K562 (cell line): ENCODE measurements around the gene TMEM121. TPM values are rescaled to one million over a fixed set of nuclear protein-coding genes. Genes with fewer than 3 reads are reported as not detected.

ENCODE experiments used
- CBX5 ChIP-seq: IDR thresholded peaks from 2 replicates; pipeline ENCODE4 v1.6.1; 2014; ENCODE audit warnings: low read depth, borderline replicate concordance
- FOXP1 ChIP-seq: sonication (generic); formaldehyde crosslinking; IDR thresholded peaks from 2 replicates; pipeline ENCODE4 v1.8.0; 2022; ENCODE audit warnings: mild to moderate bottlenecking, missing genetic modification reagents
- GABPA ChIP-seq: fragments of 200-800 bp; sonication (Bioruptor generic); conservative IDR thresholded peaks from 2 replicates; pipeline ENCODE4 v1.6.1; 2016; ENCODE audit warnings: low read depth, missing genetic modification characterization, missing compliant biosample characterization
- HDGF ChIP-seq: fragments of 450-650 bp; IDR thresholded peaks from 2 replicates; pipeline ENCODE4 v1.6.1; 2016
- ILK ChIP-seq: fragments of 450-650 bp; IDR thresholded peaks from 2 replicates; pipeline ENCODE4 v1.6.1; 2016; ENCODE audit warnings: missing genetic modification characterization, low read depth, mild to moderate bottlenecking, missing compliant biosample characterization, moderate library complexity, borderline replicate concordance
- KAT2B ChIP-seq: IDR thresholded peaks from one replicate; pipeline ENCODE4 v1.6.1; 2012; ENCODE audit warnings: low read depth, mild to moderate bottlenecking, control low read depth, inconsistent platforms, low read length, moderate library complexity
- MAFG ChIP-seq: fragments of 450-650 bp; conservative IDR thresholded peaks from 2 replicates; pipeline ENCODE4 v1.6.1; 2016; ENCODE audit warnings: missing genetic modification characterization, missing compliant biosample characterization
- MCM5 ChIP-seq: fragments of 450-650 bp; IDR thresholded peaks from 2 replicates; pipeline ENCODE4 v1.6.1; 2016; ENCODE audit warnings: low read depth
- MED1 ChIP-seq: sonication (generic); formaldehyde crosslinking; IDR thresholded peaks from 2 replicates; pipeline ENCODE4 v1.8.1; 2023; ENCODE audit warnings: missing genetic modification reagents, borderline replicate concordance
- NBN ChIP-seq: fragments of 450-650 bp; IDR thresholded peaks from 2 replicates; pipeline ENCODE4 v1.6.1; 2016; ENCODE audit warnings: low read depth, mild to moderate bottlenecking
- NCOR1 ChIP-seq: fragments of 450-650 bp; IDR thresholded peaks from 2 replicates; pipeline ENCODE4 v1.6.1; 2016; ENCODE audit warnings: mild to moderate bottlenecking, moderate library complexity
- PPARD ChIP-seq: fragments of 250-450 bp; sonication (Bioruptor Pico); IDR thresholded peaks from 2 replicates; pipeline ENCODE4 v1.8.0; 2022; ENCODE audit warnings: inconsistent platforms, mild to moderate bottlenecking, moderate library complexity
- TGIF2 ChIP-seq: sonication (generic); formaldehyde crosslinking; IDR thresholded peaks from 2 replicates; pipeline ENCODE4 v1.8.1; 2022; ENCODE audit warnings: mild to moderate bottlenecking, missing genetic modification reagents, moderate library complexity
- ZNF436 ChIP-seq: fragments of 250-450, 450-650 bp; sonication (Bioruptor Pico); formaldehyde crosslinking; IDR thresholded peaks from 2 replicates; pipeline ENCODE4 v1.7.0; 2020; ENCODE audit warnings: mild to moderate bottlenecking
- ZNF766 ChIP-seq: fragments of 200-800 bp; sonication (Bioruptor generic); conservative IDR thresholded peaks from 2 replicates; pipeline ENCODE4 v1.6.1; 2016; ENCODE audit warnings: missing genetic modification characterization, missing compliant biosample characterization
- polyA plus RNA-seq, 8 experiments: library from polyadenylated mRNA; depleted of rRNA in 4 of 8; stranded (reverse) in 5 of 8; unstranded in 3 of 8; fragments of >200 nt; fragmentation: Nextera tagmentation in 2 of 8; fragmentation: Illumina TruSeq in 1 of 8; extraction: Ambion mirVana in 2 of 8; extraction: Trizol in 1 of 8; gene quantifications; 2 replicates each; pipeline versions ENCODE4 v1.2.1 to v1.2.3, GENCODE V29; 2011 to 2014; ENCODE audit warnings: inconsistent platforms in 1 of 8, missing spikeins in 1 of 8
- total RNA-seq, 7 experiments: library from RNA; depleted of rRNA in 6 of 7; stranded (reverse); fragments of >200 nt in 6 of 7; fragmentation: Illumina TruSeq in 2 of 7; extraction: Trizol in 2 of 7; gene quantifications; 2 replicates each; pipeline versions ENCODE4 v1.2.1 to v1.2.3, GENCODE V29; 2011 to 2021; ENCODE audit warnings: low replicate concordance in 1 of 7
- TF ChIP-seq, protein P1 (sequence below): IDR thresholded peaks from 3 replicates; pipeline ENCODE4 v1.6.1; 2011; ENCODE audit warnings: borderline replicate concordance, mild to moderate bottlenecking, moderate library complexity; ENCODE audit not compliant: insufficient read length; ENCODE audit errors: extremely low read depth
- TF ChIP-seq, protein P2 (sequence below): fragments of 450-650 bp; formaldehyde crosslinking; IDR thresholded peaks from 2 replicates; pipeline ENCODE4 v1.4.0; 2022; ENCODE audit warnings: mild to moderate bottlenecking, moderate library complexity
- TF ChIP-seq, protein P3 (sequence below): fragments of 250-450 bp; sonication (Bioruptor Pico); IDR thresholded peaks from 2 replicates; pipeline ENCODE4 v1.9.0; 2021; ENCODE audit warnings: mild to moderate bottlenecking, inconsistent platforms
- TF ChIP-seq, protein P4 (sequence below): fragments of 150-350 bp; IDR thresholded peaks from 2 replicates; pipeline ENCODE4 v1.6.1; 2014; ENCODE audit warnings: low read depth, mild to moderate bottlenecking, low read length, borderline replicate concordance

The TMEM121 gene
- total and polyA plus RNA-seq, 9 of the 15 experiments (the other 6 are each of a cell fraction or from before 2014, with no cell fraction given) = 0.31 to 0.36 TPM; not detected in 7

DNA sequence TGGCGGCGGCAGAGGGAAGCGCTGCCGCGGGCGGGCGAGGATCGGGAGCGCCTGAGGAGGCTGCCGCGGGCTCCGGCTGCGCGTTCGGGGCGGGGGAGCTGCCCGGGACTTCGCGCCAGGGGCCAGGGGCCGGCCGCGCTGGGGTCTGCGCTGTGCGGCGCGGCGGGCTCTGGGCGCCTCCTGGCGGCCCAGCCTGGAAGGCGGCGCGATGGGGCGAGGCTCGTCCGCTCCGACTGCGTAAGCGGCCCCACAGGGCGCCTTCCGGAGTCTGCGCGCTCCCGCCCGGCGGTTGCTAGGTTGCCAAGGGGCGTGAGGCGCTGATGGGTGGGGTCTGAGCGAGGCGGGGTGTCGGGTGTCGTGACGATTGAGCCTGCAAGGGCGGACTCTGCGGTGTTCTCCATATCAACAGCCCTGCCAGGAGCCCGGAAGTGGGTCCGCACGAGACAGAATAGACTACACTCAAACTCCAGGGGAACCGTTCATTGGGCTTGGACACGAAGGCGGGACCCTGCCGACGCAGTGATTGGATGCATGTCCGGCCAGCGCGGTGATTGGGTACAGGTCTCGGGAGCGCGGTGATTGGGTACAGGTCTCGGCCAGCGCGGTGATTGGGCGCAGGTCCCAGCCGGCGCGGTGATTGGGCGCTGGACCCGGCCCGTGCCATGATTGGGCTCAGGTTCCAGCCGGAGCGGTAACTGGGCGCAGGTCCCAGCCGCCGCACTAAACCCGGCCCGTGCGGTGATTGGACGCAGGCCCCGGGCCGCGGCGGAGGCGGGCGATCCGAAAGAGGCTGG, 35.6 kb upstream of the TMEM121 start, which contains the start of gene TEDC1 (continued):
- peak; percentile 98 for TF ChIP-seq GABPA
- TF ChIP-seq, protein P1, sequence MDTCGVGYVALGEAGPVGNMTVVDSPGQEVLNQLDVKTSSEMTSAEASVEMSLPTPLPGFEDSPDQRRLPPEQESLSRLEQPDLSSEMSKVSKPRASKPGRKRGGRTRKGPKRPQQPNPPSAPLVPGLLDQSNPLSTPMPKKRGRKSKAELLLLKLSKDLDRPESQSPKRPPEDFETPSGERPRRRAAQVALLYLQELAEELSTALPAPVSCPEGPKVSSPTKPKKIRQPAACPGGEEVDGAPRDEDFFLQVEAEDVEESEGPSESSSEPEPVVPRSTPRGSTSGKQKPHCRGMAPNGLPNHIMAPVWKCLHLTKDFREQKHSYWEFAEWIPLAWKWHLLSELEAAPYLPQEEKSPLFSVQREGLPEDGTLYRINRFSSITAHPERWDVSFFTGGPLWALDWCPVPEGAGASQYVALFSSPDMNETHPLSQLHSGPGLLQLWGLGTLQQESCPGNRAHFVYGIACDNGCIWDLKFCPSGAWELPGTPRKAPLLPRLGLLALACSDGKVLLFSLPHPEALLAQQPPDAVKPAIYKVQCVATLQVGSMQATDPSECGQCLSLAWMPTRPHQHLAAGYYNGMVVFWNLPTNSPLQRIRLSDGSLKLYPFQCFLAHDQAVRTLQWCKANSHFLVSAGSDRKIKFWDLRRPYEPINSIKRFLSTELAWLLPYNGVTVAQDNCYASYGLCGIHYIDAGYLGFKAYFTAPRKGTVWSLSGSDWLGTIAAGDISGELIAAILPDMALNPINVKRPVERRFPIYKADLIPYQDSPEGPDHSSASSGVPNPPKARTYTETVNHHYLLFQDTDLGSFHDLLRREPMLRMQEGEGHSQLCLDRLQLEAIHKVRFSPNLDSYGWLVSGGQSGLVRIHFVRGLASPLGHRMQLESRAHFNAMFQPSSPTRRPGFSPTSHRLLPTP = no peak
- TF ChIP-seq MAFG (tag) = no peak
- TF ChIP-seq FOXP1 (CRISPR knock-in tag) = no peak; the same call in 1 of the 2 replicates
- TF ChIP-seq ZNF436 (CRISPR knock-in tag) = no peak
- TF ChIP-seq KAT2B = no peak
- TF ChIP-seq MCM5 = no peak
- no peak for TF ChIP-seq HDGF
- TF ChIP-seq, protein P2, sequence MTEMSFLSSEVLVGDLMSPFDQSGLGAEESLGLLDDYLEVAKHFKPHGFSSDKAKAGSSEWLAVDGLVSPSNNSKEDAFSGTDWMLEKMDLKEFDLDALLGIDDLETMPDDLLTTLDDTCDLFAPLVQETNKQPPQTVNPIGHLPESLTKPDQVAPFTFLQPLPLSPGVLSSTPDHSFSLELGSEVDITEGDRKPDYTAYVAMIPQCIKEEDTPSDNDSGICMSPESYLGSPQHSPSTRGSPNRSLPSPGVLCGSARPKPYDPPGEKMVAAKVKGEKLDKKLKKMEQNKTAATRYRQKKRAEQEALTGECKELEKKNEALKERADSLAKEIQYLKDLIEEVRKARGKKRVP (CRISPR knock-in tag) = no peak
- TF ChIP-seq ILK (tag) = no peak
- no peak for TF ChIP-seq NCOR1
- no peak for TF ChIP-seq CBX5
- TF ChIP-seq, protein P3, sequence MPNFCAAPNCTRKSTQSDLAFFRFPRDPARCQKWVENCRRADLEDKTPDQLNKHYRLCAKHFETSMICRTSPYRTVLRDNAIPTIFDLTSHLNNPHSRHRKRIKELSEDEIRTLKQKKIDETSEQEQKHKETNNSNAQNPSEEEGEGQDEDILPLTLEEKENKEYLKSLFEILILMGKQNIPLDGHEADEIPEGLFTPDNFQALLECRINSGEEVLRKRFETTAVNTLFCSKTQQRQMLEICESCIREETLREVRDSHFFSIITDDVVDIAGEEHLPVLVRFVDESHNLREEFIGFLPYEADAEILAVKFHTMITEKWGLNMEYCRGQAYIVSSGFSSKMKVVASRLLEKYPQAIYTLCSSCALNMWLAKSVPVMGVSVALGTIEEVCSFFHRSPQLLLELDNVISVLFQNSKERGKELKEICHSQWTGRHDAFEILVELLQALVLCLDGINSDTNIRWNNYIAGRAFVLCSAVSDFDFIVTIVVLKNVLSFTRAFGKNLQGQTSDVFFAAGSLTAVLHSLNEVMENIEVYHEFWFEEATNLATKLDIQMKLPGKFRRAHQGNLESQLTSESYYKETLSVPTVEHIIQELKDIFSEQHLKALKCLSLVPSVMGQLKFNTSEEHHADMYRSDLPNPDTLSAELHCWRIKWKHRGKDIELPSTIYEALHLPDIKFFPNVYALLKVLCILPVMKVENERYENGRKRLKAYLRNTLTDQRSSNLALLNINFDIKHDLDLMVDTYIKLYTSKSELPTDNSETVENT (CRISPR knock-in tag) = no peak; the same call in 1 of the 2 replicates
- TF ChIP-seq PPARD (CRISPR knock-in tag) = no peak
- TF ChIP-seq, protein P4, sequence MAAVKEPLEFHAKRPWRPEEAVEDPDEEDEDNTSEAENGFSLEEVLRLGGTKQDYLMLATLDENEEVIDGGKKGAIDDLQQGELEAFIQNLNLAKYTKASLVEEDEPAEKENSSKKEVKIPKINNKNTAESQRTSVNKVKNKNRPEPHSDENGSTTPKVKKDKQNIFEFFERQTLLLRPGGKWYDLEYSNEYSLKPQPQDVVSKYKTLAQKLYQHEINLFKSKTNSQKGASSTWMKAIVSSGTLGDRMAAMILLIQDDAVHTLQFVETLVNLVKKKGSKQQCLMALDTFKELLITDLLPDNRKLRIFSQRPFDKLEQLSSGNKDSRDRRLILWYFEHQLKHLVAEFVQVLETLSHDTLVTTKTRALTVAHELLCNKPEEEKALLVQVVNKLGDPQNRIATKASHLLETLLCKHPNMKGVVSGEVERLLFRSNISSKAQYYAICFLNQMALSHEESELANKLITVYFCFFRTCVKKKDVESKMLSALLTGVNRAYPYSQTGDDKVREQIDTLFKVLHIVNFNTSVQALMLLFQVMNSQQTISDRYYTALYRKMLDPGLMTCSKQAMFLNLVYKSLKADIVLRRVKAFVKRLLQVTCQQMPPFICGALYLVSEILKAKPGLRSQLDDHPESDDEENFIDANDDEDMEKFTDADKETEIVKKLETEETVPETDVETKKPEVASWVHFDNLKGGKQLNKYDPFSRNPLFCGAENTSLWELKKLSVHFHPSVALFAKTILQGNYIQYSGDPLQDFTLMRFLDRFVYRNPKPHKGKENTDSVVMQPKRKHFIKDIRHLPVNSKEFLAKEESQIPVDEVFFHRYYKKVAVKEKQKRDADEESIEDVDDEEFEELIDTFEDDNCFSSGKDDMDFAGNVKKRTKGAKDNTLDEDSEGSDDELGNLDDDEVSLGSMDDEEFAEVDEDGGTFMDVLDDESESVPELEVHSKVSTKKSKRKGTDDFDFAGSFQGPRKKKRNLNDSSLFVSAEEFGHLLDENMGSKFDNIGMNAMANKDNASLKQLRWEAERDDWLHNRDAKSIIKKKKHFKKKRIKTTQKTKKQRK = no peak
- TF ChIP-seq TGIF2 (CRISPR knock-in tag) = no peak
- TF ChIP-seq MED1 = no peak
- peak; percentile 45; the same call in 1 of the 2 replicates for TF ChIP-seq ZNF766 (CRISPR knock-in tag)
- no peak for TF ChIP-seq NBN
